Measurements from ENCODE around the gene TRAPPC6A.

TRAPPC6A gene

DNA sequence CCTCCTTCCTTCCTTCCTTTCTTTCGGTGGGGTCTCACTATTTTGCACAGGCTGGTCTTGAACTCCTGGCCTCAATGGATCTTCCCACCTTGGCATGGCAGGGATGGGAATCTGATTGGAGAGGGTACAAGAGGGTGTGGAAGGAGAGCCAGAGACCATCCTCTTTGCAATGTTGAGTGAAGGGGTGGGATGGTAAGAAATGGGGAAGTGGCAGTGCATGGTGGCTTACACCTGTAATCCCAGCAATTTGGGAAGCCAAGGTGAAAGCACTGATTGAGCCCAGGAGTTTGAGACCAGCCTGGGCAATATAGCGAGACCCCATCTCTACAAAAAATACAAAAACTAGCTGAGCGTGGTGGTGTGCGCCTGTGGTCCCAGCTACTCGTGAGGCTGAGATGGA, 6.1 kb upstream of the TRAPPC6A start:
- no peak for DNase-seq

GRCh38 chr19:45182758-45183157, 4.7 kb upstream of the TRAPPC6A start:
- no peak for DNase-seq

DNA sequence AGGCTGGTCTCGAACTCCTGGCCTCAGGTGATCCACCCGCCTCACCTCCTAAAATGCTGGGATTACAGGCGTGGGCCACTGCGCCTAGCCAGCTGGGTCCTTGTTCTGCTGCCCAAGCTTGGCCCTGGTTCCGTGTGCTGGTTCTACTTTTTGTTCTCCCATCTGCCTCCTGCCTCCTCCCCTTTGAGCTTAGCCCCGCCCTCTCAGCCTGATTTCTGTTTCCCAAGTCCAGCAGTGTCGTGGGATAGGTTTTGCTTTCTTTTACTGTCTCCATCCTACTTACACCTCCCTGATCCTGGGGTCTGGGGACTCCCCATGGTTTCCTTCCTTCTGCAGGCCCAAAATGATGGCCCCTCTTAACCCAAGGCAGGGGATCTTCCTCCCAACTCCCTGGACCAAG, 2.9 kb upstream of the TRAPPC6A start:
- peak; percentile 48 for DNase-seq

DNA sequence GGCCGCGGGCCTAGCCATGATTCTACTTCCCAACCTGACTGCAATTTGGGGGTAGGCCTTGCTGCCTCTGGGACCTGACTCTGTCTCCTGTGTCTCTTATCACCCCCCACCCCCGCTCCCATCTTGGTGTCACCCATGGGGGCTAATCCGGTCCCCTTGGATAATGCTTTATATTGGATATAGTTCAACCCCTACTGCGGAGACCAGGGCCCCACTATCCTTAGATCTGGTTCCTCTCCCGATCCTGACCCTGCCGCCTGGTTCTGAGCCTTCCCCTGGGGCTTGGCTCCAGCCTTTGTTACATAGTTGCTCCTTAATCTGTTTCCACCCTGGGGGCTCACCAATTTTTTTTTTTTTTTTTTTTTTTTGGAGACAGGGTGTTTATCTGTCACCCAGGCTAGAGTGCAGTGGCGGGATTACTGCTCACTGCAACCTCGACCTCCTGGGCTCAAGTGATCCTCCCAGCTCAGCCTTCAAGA, 1.9 kb upstream of the TRAPPC6A start:
- DNase-seq = no peak

- DNase-seq = peak; percentile 68
Observed at GRCh38 chr19:45179072-45179891, 1.2 kb upstream of the TRAPPC6A start.

DNA sequence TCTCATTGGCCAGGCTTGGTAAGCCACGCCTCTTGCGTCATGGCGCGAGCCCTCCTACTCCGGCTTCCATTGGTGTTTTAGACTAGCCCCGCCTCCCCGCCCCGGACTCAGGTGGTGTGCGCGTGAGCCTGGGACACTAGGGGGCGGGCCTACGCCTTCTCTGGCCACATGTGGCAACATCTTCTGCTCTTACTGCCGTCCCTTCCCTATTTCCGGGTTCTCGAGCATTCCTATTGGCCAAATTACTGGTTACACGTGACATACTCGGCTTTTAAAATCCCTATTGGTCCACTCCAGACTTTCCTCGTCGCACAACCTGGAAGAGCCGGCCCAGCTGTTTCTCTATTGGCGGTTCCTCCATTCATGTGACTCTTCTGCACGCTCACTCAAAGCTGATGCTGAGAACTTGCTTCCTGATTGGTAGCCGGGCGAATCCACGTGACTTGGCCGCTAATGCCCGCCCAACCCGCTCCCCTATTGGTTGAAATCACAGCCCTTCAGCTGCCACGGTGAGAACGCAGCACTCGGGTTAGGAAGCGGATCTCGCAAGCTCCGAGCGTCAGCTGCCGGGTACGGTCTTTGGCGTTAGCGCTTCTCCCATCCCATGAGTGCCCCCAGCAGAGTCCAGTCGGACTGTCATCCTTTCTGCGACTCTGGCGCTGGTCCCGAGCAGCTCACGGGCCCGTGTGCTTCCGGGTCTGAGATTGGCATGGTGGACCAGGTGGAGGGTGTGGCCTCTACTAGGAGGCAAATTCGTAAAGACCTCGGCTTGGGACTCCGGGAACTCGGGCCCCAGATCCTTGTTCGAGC, 430 bp upstream of the TRAPPC6A start, which contains the start of gene BLOC1S3:
Gene BLOC1S3, plus strand, starts transcription at position 523 of the 810 bp plus-strand sequence. CDS start 513 bp downstream, outside the sequence.
- peak; percentile 100 for DNase-seq

GRCh38 chr19:45175515-45176345, 2.3 kb downstream of the TRAPPC6A start:
- DNase-seq = peak; percentile 46

GRCh38 chr19:45173816-45174215, 4.2 kb downstream of the TRAPPC6A start:
- peak; percentile 88 for DNase-seq

- peak; percentile 47 for DNase-seq
Observed at GRCh38 chr19:45172611-45173208, 5.3 kb downstream of the TRAPPC6A start.

GRCh38 chr19:45172173-45172572, 5.9 kb downstream of the TRAPPC6A start:
- no peak for DNase-seq

DNA sequence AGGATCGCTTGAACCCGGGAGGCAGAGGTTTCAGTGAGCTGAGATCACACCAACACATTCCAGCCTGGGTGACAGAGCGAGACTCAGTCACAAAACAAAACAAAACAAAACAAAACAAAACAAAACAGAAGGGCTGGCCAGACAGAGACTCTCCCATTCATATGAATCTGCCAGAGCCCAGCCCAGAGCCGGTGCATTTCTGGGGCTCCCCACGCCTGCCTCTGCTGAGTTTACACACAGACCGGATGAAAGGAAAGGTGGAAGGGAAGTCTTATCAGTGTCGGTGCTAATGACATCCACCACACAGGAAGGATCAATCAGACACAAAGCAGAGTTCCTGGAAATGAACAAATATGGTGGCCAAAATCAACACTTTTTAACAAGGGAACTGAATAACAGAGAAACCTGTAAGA, 6.8 kb downstream of the TRAPPC6A start:
- DNase-seq = no peak

GRCh38 chr19:45170146-45171106, 7.6 kb downstream of the TRAPPC6A start:
- peak; percentile 52 for DNase-seq

DNA sequence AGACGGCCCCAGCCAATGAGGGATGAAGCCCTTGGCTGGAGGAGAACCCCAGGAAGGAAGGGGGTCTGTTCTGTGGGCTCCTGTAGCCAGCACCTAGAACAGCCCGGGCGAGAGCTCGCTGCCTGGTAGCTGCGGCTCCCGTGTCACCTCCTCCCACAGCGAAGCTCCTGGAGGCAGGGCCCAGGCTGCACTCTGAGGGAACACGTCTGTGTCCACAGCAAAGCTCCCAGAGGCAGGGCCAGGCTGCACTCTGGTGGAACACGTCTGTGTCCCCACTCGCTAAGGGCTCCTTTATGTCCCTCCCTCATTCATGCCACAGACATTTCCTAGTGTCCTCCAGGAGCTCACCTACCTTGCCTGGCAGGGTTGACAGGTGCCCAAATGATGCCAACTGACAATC, 8.4 kb downstream of the TRAPPC6A start:
- DNase-seq = peak; percentile 42

GRCh38 chr19:45168767-45169351, 9.2 kb downstream of the TRAPPC6A start:
- peak; percentile 46 for DNase-seq

- no peak for DNase-seq
Observed at GRCh38 chr19:45166723-45167252, 11.2 kb downstream of the TRAPPC6A start.

GRCh38 chr19:45164577-45165335, 13.3 kb downstream of the TRAPPC6A start:
- peak; percentile 98 for DNase-seq

- DNase-seq = no peak
Observed at GRCh38 chr19:45163751-45164460, 14.1 kb downstream of the TRAPPC6A start.

DNA sequence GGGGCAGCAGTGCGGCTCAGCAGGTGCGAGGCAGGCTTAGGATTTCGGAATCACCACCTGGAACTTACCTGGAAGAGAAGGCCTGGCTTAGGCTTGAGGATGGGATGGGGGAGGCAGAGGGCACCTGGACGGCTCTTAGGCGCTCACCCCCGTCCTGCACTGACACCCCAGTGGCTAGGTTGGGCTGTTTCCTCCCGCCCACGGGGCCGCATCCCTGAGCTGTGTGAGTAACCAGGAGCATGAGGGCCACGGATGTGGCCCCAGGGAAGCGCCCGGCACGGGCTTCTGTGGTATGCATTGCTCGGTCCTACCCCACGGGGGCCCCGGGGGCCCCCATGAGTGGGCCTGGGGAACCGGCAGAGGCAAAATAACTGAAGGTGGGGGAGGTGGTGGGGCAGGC, 14.9 kb downstream of the TRAPPC6A start:
- DNase-seq = no peak

DNA sequence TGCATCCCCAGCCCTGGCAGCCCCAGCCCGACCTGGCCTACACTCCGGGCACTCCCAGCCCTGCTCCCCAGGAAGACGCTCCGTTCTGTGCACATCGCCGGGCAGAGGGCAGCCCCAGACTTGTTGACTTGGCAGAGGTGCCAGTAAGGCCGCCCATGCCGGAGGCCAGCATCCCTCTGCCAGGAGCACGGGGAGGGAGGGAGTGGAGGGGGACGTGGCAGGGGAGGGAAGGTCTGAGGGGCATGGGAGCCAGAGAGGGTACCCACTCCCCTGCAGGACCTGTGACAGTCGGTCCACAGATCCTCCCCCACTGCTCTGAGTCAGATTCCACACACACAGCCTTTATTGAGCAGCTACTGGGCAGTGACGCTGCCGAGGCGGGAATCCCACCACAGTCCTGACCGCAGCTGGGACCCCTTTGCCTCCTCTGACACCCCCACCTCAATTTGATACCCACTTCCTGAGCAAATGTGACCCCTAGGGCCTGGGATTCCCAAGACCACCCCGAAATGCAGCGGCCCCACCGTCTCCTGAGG, 15.4 kb downstream of the TRAPPC6A start:
- no peak for DNase-seq

Measured in islet precursor cell (in vitro differentiated cells).